COLO668 (cell line): ENCODE measurements around the gene ITPRID1.

ENCODE experiments used
- DNase-seq: peaks from one replicate; lab custom pipeline; 2025; ENCODE audit not compliant: unreplicated experiment; lab: John Stamatoyannopoulos, UW

The ITPRID1 gene

DNA sequence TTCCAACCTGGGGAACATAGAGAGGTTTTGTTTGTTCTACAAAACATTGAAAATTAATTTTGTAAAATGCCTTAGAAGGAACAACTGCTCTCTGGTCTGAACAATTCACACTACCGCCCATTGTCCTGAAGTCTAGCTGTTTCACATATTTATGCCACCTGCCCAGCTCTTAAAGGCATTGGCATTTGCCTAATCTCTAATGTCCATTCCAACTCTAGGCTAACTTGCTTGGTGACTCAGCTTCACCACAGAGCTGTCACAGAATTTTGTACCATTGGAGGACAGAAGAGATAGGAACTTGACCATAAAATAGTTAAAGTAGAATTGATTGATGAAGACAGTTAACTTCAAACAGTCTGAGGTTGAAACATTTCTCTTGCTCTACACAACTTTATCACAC is 119.6 kb downstream of the ITPRID1 start:
- no peak for DNase-seq

DNA sequence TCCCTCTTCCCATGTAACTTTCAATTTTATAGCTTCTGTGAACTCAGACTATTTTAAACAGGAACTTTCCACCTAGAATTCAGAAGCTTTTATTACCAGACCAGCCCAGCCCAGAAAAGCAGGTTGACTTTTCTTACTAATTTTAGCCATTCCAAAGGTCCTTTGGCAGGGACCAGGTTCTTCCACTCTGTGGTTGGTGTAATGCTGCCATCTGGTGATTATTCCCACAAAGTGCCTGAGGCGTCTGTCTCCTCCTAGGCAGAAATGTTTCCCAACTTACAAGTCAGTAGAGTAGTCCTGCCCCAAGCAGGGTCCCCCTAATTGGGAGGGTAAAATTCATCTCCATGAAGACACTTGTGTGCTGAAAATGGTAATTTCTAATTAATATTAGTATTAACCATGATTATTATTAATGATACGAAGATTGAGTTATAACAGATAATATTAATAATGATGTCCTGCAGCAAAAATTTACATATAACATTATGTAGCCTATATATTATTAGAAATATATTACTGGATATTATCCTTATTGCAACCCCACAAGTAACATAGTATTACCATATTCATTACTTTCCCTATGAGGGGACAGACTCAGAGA is 120.1 kb downstream of the ITPRID1 start:
- DNase-seq = peak; percentile 69

DNA sequence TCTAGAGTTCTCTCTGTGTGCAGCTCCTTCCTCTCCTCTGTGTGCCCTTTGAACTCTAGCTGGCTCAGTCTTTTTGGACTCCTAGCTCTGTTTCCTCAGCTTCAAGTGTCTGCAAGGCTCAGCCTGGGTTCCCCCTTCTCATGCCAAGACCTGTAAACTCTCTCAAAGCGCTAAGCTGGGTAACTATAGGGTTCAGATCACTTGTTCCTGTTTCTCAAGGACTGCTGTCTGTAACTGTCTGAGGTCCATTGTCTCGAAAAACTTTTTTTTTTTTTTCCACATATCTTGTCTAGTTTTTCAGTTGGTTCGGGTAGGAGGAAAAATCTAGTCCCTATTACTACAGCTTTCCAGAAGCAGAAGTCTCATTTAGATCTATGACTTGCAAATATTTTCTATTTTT is 126.5 kb downstream of the ITPRID1 start:
- no peak for DNase-seq

DNA sequence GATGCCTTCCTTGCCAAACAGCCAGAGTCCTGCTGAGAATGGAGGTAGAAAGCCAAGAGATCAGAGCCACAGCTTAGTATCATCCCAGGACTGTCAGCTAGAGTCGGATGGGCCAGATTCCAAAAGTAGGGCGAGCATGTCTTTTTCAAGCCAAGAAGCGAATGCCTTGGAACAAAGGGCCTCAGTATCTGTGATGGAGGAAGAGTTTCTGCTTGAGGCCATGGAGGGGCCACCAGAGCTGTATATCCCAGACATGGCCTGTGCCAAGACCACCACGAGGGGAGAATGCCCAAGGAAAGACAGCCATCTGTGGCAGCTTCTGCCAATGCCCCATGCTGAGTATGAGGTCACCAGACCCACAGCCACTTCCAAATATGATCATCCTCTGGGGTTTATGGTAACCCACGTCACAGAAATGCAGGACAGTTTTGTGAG is 128.8 kb downstream of the ITPRID1 start:
- no peak for DNase-seq

DNA sequence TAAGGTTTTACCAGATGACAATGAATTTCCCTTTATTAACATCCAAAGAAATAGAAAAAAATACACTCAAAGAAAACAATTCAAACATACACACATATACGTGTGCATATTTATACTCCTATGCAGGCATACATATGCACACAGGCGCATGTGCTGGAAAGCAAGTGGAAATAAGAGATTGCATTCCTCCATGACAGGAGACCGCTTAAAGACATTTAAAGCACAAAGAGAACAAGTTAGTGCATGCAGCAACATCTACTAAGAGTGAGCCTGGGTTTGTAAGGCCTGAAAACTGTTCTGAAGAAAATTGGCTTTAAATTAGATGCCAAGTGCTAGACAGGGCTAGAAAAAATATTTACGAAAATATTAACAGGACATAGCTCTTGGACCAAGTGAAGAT is 133.1 kb downstream of the ITPRID1 start:
- no peak for DNase-seq

DNA sequence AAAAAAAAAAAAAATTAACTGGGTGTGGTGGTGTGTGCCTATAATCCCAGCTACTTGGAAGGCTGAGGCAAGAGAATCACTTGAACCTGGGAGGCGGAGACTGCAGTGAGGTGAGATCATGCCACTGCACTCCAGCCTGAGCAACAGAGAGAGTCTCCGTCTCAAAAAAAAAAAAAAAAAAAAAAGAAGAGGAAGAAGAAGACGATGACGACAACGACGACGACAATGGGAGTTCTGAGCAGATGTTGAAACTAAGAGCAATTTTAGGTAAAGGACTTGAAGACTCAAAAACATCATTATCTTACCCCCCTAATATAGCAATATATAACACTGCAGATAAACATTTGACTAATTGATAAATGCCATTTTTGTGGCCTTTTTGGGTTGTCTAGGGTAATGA is 133.6 kb downstream of the ITPRID1 start:
- DNase-seq = no peak

DNA sequence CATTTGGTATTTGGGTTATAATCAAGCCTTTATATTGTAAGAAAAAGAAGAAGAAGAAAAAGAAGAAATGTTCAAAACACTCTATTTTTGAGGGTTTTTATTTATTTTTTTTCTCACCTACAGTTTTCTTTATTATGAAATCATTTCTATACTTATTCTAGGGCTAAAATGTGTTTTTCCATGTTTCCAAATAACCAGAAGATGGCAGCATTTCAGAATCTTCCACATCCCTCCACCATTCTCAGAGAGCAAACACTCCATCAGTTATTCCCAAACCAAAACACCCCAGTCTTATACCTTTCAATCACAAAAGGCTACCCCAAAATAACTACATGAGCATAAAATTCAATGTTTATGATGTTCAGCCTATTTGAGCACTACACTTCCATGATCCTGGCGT is 134.4 kb downstream of the ITPRID1 start:
- no peak for DNase-seq

DNA sequence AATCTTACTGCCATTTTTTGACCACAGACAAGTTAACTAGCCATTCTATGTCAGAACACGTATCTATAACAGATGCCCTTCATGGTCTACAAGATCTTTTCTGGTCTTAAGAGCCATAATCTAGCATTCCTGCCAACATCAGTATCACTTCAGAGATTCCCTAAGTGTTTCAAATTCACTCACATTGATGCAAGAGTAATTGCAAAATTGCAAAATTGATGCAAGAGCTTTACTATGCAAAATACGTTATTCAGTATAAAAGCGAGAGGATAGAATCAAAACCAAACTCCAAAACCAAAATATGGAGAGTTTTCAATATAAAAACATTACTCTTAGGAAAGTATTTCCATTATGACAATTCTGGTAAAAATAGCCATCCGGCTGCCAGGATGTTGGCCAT is 135.0 kb downstream of the ITPRID1 start:
- no peak for DNase-seq

DNA sequence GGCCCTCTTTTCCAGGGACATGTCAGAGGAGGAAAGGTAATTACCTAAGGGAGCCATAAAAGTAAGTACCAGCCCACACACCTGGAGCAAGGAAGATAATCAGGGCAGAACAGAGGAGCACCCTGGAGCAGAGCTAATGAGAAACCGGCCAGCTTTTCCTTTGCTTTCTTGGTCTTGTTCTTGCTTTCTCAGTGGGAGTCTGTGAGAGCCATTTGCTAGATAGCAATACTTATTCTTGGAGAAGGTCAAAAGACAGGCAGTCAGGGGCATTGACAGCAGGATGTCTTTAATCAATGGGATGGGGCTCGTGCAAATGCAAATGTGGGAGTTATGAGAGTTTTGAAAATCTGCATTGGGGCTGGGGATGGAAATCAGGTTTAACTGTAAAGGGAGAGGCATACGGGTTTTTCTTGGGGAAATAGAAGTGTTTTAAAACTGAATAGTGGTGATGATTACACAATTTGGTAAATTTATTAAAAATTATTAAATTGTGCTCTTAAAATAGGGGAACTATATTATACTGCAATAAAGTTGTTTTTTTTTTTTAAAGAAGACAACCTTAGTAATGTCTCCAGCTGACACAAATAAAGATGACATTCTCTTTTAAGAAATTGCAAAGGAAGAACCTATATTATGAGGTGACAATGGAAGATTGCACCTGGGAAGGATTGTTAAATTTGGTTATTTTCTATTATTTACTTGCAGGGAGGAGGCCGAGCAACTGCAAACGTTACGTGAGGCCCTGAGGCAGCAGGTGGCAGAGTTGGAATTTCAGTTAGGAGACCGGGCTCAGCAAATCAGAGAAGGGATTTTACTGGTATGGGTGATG is 137.6 kb downstream of the ITPRID1 start:
- no peak for DNase-seq

DNA sequence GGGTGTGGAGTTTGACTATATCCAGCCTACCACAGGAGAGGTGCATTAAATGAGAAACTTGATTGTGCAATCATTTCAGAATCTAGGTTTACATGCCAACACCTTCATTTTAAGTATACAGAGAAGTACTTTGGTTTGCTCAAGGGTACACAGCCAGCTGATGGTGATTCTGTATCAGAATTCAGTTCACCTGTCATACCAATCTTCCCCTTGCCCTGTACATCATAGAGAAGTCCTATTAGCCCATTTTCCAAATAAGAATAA is 138.1 kb downstream of the ITPRID1 start:
- DNase-seq = no peak

DNA sequence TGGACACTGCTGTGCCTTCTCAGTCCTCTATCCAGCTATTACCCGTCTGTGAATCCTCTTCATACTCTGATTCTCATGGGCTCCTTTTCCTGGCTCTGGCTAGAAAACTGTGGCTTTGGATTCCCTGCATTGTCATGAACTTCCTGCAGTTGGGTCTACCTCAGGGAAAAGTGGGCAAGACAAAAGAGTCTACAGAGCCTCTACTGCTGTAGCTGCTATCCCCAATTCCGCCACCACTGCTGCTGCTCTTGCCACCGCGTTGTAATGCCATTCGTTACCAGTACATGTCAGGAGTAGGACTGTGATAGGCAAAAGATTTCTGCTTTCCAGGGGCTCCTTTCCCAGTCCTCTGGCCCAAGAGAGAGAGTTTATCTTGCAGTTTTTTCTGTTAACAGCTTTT is 149.2 kb downstream of the ITPRID1 start:
- no peak for DNase-seq

DNA sequence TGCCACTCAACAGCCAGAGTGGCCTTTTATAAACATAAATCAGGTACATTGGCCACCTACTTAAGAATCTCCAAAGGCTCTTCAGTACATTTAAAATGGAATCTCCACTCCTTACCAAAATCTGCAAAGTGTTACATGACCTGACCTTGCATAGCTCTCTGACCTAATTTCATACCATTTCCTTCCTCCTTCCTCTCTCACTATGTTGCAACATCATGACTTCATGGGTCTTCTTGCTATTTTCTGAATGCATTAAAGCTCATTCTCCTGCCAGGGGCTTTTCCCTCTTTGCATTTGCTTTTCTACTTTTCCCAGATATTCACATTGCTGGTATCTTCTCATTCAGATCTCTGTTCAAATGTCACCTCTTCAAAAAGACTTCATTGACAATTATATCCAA is 151.0 kb downstream of the ITPRID1 start:
- DNase-seq = no peak

DNA sequence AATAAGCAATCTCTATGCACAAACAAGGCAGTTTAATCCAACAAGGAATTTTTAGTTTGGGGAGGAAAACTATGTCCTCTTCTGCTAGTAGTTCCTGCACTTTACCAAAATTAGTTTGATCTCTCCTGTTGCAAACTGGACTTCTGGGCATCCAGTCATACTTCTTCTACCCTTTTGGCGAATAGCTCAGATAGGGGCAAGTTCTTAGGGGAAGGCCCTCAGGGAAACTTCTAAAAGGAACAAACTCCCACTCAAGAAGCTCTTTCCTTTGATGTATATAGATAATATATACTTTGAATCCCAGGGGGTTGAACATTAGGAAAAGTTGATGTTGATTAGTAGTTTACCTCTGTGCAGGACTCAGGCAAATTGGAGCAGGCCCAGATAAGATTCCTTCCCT is 151.7 kb downstream of the ITPRID1 start:
- DNase-seq = no peak

DNA sequence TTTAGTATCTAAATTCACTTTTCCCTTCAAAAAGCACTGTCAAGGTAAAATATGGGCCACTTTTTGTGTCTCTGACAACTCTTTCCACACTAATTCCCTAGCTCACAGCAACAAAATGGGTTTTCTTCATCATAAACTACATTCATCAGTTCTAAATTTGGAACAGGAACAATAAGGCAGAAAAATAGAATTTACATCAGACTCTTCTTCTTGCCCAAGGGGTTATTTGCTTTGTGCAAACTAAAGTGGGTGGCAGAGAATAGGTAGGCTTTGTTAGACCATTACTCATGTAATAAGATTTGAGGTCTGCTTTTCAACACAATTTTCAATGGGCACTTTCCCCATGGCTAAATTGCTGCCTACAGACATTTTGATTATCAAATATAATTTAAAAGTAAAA is 155.6 kb downstream of the ITPRID1 start:
- no peak for DNase-seq

DNA sequence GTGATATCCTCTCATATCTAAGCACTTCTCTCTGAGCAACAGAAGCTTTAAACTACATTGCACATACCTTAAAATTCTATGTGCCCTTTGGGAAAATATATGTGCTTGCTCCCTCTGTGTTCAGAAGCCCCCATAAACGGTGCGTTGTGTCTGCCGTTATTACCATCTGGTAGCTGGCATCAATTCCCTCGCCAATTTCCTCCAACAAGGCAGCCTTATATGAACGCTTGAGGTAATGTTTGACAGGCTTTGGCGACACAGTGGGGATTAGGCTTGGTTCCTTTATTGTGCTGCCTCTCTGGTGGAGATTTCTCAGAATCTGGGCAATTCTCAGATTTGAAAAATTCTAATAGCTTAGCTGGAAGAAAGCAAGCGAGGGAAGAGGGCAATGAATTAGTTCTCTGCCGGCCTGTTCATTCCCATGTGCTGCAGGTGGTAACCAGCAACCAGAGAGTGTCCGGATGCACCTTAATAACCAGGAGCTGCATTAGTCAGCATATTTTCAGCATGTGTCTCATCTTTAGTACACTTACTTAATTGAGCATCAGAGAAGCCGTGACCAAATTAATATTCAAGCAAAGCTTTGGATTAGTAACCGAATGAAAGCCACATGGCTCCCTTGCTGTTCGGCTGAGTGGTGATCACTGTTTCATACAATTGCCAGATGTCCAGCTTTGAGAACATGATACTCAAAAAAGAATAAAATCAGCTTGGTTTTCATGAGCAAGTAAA is 165.8 kb downstream of the ITPRID1 start:
- DNase-seq = no peak

DNA sequence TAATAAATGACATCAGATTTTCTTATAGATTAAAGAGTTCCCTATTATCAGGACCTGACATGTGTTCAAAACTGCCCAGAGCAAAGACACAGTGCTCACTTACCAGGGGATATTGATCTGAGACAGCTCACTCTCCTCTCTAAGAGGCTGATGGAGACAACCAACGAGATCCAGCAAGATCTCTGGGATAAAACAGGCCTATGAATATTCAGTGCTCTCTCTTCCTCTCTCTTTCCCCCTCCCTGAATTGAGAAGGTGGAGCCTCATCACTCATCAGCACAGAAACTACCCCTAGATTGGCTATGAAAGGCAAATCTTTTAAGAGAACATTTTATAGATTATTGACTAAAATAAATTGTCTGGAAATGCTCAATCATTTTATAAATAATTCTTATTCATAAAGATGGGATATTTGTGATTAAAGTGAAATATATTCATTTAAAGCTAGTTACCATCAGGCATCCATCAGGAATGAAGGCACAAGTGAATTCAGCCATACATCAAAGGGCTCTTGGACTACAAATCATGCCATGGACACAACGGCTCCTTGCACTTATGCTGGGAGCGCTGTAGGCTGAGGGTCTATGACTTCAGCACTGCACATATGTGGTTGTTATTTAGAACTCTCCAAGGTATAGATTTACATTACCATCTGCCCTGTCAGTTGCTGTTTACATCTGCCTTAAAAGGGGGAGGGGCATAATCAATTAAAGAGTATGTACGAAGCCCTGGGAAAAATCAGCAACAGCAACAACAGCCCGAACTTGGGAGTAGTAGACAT is 169.7 kb downstream of the ITPRID1 start:
- no peak for DNase-seq

DNA sequence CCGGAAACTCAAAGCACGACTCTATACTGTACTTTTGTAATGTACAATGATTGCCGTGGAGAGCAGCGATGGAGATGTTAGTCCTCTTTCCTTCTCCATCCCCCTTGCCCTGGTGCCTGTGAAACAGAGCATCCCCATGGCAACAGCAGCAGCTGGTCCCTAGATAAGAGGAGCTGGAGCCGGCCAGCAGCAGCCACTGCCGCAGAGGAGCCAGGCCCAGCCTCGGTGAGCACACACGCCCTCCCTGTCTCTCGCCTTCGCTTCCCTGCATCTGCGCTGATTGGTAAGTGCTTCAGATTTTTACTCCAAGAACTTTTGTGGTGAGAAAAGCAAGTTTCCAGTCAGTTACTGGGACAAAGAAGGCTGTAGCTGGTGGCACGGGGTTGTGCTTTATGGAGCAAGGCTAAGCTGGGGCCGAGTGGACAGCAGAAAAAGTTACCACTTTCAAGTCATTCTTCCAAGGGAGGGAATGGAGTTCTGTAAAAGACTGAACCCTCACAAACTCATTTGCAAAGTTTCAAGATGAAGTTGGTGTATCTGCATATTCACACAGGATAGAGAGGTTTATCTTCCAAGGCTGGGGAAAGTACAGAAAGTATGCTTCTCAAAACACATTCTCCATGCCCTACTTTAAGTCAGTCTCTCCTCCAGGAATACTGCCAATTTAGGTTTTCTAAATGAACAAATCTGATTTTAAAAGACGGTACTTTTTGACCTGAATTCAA is 173.3 kb downstream of the ITPRID1 start, which contains the start of gene PPP1R17:
PPP1R17 (plus strand) TSS at position 192 of the 725 bp plus-strand sequence. CDS start 5,227 bp downstream, outside the sequence.
- DNase-seq = no peak

DNA sequence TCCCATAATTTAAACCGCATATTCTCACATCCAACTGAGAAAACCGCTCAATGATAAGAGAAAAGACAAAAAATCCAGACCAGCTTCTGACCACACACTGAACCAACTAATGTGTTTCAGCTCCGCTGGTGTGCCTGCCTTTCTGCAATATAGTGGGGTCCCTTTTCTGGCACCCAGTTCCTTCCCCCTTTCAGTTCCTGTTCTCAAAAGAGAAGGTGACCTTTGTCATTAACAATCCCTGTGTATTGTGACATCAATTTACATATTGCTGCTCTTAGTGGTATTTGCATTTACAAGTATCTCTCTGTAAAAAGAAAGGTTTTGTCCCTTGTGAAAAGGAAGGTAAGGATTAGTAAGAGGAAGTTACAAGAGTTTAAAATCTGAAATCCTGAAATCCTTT is 174.5 kb downstream of the ITPRID1 start:
- no peak for DNase-seq

DNA sequence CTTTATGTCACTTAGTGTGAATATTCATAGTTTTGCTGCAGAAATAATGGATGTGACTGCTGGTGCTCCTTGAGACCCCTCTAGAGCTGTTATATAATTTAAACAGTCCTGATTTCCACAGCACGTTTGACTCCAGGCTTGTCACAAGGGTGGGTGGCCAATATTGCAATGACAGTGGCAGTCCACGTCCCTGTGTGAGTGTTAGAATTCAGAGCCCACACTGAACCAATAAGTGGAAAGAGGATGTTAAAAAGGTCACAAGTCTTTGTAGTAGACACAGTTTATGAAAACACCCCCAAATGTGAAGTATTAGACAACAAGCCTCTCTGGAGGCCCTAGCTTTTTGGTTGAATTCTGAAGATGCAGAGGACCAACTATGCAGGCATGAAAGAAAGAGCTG is 175.1 kb downstream of the ITPRID1 start:
- DNase-seq = no peak

DNA sequence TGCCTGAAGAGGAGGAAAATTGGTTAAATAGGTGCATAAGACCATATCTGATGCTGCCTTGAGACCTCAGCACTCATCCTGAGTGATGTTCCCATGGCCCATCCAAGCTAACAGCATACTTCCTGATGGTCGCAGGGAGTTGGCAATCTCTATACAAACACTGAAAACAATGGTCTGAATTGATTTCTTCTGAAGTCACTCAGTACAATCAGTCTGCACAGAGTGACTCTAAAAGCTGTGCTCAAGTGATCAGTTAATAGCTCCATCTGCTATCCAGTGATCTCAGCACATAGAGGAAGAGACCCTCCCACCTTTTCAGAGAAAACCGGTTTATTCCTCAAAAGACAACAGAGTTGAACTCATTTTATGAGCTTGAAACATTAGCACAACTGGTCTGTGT is 177.0 kb downstream of the ITPRID1 start:
- no peak for DNase-seq

DNA sequence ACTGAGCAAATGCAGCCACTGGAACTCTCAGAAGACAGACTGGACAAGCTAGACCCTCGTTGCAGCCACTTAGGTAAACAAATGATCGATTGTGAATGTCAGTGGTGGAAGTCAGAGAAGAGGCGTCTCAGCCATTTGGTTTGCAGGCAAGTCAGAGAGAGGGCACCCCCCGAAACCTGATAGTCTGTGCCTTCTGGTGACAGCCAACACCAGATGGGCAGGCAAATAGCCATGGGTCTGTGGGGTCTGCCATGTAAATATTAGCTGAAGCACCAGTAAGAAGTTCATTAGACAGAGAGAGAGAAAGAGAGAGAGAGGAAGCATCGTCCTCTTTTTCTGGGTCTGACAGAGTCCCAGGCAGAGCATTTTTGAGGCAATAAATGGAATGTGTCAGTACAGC is 178.6 kb downstream of the ITPRID1 start:
- DNase-seq = no peak
